Measurements from ENCODE around the gene CELF3.
"Not testable (repeated sequence)": the region's sequence is repeated elsewhere in the genome, so short reads cannot be mapped to it uniquely, and the experiment has no call there.

Gene CELF3

DNA sequence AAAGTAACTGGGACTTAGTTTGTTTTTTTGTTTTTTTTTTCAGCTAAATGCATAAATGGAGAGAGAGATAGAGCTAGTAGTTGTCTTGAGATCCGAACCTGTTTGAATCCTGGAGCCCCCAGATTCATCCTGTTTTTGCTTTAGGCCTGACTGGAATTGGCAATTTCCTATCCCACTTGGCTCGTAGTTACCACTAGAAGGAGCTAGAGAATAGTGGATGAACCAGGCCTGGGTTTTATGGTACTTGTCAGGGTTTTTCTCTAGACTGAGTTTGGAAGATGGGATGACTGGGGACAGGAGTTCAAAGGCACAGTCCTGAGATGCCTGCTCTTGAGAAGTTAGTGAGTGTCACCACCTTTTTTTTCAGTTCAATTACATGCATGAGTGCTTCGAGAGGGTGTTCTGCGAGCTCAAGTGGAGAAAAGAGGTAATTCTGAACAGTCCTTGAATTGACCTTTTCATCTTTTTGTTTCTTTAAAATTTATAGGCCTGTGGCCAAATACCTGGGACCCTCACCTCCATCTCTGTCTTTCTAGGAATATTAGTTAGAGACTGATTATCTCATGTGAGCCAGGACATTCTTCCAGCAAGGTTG is 23.4 kb downstream of the CELF3 start:
- no peak for DNase-seq

- DNase-seq = no peak
These were observed 24.4 kb downstream of the CELF3 start for GRCh38 chr1:151692226-151692625.

DNA sequence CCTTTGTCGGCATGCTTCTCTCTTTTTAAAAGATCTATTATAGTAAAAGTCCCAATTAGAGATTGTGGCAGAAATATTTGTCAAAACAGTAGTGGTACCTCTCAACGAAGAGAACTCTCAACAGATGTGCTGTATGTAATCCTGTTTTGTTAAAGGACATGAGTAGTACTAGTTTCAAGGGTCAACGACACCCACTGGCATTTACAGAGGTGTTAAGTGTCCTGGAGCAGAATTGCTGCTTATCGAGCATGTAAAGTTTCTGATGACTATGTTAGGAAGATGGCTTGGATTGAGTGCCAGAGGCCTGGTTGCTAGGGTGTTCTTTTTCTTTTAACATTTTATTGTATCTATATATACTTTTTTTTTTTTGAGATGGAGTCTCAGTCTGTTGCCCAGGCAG is 27.1 kb downstream of the CELF3 start:
- no peak for DNase-seq

DNA sequence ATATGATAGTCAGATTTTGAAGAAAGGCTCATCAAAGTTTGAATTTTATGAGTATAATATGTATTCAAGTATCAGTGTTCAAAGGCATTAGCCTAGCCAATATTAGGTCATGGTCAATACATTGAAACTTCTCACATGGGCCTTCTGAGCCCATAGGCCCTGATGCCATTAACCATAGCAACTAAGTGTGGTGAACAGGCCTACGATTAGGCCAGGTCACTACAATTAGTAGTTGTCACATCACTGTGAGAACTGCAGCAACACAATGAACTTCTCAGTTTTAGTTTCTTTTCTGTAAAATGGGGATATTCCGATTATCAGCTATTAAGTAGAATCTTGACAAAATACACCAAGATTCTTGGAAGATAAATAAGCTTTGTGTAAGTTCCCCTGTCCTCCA is 30.0 kb downstream of the CELF3 start:
- DNase-seq = no peak

GRCh38 chr1:151684128-151684527 is 32.5 kb downstream of the CELF3 start:
- DNase-seq = no peak

- DNase-seq = not testable (repeated sequence)
These were observed 33.7 kb downstream of the CELF3 start for GRCh38 chr1:151682901-151683300.

- DNase-seq = no peak
These were observed 34.7 kb downstream of the CELF3 start for GRCh38 chr1:151681923-151682322.

GRCh38 chr1:151680826-151681225 is 35.8 kb downstream of the CELF3 start:
- no peak for DNase-seq

- DNase-seq = no peak
These were observed 36.2 kb downstream of the CELF3 start for GRCh38 chr1:151680391-151680790.

DNA sequence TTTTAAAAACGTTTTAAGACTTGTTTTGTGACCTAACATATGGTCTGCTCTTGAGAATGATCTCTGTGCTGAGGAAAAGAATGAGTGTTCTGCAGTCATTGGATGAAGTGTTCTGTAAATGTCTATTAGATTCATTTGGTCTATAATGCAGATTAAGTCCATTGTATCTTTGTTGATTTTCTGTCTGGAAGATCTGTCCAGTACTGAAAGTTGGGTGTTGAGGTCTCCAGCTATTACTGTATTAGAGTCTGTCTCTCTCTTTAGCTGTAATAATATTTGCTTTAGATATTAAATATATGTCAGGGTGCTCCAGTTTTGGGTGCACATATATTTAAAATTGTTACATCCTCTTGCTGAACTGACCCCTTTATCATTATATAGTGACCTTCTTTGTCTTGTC is 43.2 kb downstream of the CELF3 start:
- no peak for DNase-seq

- not testable (repeated sequence) for DNase-seq
These were observed 46.4 kb downstream of the CELF3 start for GRCh38 chr1:151670036-151670675.

DNA sequence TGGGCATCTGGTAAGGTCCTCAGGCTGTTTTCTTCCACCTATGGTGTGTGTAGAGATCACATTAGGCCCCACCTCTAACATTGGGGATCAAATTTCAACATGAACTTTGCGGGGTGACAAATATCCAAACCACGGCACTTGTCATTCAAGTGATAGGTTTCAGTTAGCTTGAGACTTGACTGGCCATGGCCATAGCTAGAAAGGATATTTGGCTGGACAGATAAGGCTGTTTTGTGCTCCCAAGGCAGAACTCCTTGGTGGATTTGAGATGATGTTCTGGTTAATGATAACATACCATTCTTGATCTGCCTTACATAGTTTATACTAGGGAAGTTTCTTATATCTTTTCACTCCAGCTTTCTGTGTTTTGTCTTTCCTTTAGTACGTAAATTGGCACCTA is 48.5 kb downstream of the CELF3 start:
- DNase-seq = no peak

- no peak for DNase-seq
These were observed 54.9 kb downstream of the CELF3 start for GRCh38 chr1:151661751-151662150.

DNA sequence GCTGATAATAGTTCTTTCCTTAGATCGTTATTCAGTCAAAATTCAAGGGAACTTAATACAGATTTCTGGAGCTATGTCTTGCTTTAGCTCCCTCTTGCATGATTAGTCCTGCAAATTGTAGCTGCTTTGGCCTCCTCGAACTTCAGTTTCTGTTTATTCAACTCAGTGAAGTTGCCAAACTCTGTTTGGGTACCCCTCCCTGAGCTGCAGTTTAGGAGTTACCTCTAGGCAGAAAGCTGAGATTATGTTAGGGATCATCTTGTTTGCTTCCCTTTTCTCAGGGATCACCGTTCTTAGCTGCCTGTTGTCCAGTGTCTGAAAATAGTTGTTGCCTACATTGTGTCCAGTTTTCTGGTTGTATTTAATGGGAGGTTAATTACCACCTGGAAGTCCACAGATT is 61.2 kb downstream of the CELF3 start:
- DNase-seq = no peak

DNA sequence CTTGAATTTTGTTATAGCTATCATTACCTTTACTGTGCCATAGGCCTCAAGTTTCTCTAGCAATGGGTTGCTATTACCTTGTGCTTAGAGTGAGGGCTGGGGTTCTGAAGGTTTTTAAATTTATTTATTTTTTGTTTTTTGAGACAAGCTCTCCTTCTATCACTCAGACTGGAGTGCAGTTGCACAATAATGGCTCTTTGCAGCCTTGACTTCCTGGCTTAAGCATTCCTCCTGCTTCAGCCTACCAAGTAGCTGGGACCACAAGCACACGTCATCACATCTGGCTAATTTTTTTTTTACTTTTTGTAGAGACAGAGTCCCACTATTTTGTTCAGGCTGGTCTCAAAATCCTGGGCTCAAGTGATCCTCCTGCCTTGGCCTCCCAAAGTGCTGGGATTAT is 63.2 kb downstream of the CELF3 start:
- DNase-seq = no peak

All from effector CD8-positive, alpha-beta T cell (primary cell).